GM06990 (cell line): Measurements from ENCODE around the gene TTLL3.
"Not testable (repeated sequence)": the region's sequence is repeated elsewhere in the genome, so short reads cannot be mapped to it uniquely, and the experiment has no call there.

ENCODE experiments used
- DNase-seq: peaks from one replicate; pipeline ENCODE4 v3.0.0-alpha.2; 2011; ENCODE audit not compliant: insufficient read length; ENCODE audit errors: extremely low read depth
- H3K27me3 ChIP-seq: replicated peaks from 2 replicates; pipeline ENCODE4 v1.6.0; 2011; ENCODE audit warnings: low read length; ENCODE audit not compliant: control insufficient read depth, insufficient read depth
- H3K36me3 ChIP-seq: 2 replicates; pipeline ENCODE4 v1.5.1; 2011; ENCODE audit warnings: low read length; ENCODE audit not compliant: control insufficient read depth, insufficient read depth
- H3K4me3 ChIP-seq: replicated peaks from 2 replicates; pipeline ENCODE4 v1.5.1; 2011; ENCODE audit warnings: low read depth, mild to moderate bottlenecking, control low read depth, low read length
- CTCF ChIP-seq: IDR thresholded peaks from 2 replicates; pipeline ENCODE4 v1.5.1; 2011; ENCODE audit warnings: low read length, control low read depth, mild to moderate bottlenecking, inconsistent platforms; ENCODE audit not compliant: insufficient read depth, poor library complexity, severe bottlenecking

Gene TTLL3

GRCh38 chr3:9862391-9863057, 52.5 kb downstream of the TTLL3 start:
- peak; percentile 16 for TF ChIP-seq CTCF
- H3K4me3 ChIP-seq = no peak overlapping the region

GRCh38 chr3:9863058-9863772, 53.2 kb downstream of the TTLL3 start:
- no peak for TF ChIP-seq CTCF
- DNase-seq = no peak
- Histone ChIP-seq H3K4me3 (no peak overlapping the region), H3K36me3 (no peaks in the 10 kb centered on the region), H3K27me3 (no peaks in the 10 kb centered on the region; the same call in 1 of the 2 replicates)

More at GRCh38 chr3:9862391-9863057, 52.5 kb downstream of the TTLL3 start:
- DNase-seq = no peak
- Histone ChIP-seq H3K27me3 (no peaks in the 10 kb centered on the region; the same call in 1 of the 2 replicates), H3K36me3 (no peaks in the 10 kb centered on the region)

GRCh38 chr3:9864200-9864927, 54.3 kb downstream of the TTLL3 start:
- no peak for DNase-seq
- no peak overlapping the region for H3K4me3 ChIP-seq
- no peaks in the 10 kb centered on the region; the same call in 1 of the 2 replicates for H3K27me3 ChIP-seq
- H3K36me3 ChIP-seq = no peaks in the 10 kb centered on the region
- no peak for TF ChIP-seq CTCF

- not testable (repeated sequence) for H3K4me3 ChIP-seq
Observed at GRCh38 chr3:9865125-9865637, 55.1 kb downstream of the TTLL3 start.

GRCh38 chr3:9866639-9867038, 56.6 kb downstream of the TTLL3 start:
- DNase-seq = no peak
- Histone ChIP-seq H3K36me3 (no peaks in the 10 kb centered on the region), H3K27me3 (no peaks in the 10 kb centered on the region; the same call in 1 of the 2 replicates), H3K4me3 (no peak overlapping the region)
- TF ChIP-seq CTCF = no peak

More at GRCh38 chr3:9865125-9865637, 55.1 kb downstream of the TTLL3 start:
- not testable (repeated sequence) for H3K27me3 ChIP-seq, H3K36me3 ChIP-seq, DNase-seq

GRCh38 chr3:9867106-9867505, 57.0 kb downstream of the TTLL3 start:
- no peak for TF ChIP-seq CTCF
- DNase-seq = no peak
- Histone ChIP-seq H3K36me3 (no peaks in the 10 kb centered on the region), H3K4me3 (no peak overlapping the region), H3K27me3 (no peaks in the 10 kb centered on the region)
